K562 (cell line): ENCODE data around the gene MAGI3. TPM values are rescaled to one million over a fixed set of nuclear protein-coding genes. Genes with fewer than 3 reads are reported as not detected.

Source experiments
- ATAC-seq: fragments of 200-7000 bp; cut with Tn5 transposase; 3 replicates; pipeline ENCODE4 v1.9.1; 2020; ENCODE audit warnings: moderate library complexity
- BruUV-seq: library from RNA; stranded (reverse); fragments of 400-500 nt; replicated peaks from 2 replicates; lab custom pipeline; 2021; lab: Mats Ljungman, UMichigan
- CTCF ChIA-PET: fragments of 300-600 bp; formaldehyde crosslinking; extraction: SDS; loops from one replicate; lab custom pipeline; 2021; ENCODE audit warnings: low intra/inter-chr PET ratio; lab: Yijun Ruan, JAX
- POLR2A ChIA-PET: fragments of 300-600, 350-650 bp; sonication (Branson Sonifier 250); formaldehyde crosslinking; extraction: SDS; loops from one replicate; lab custom pipeline; 2021; ENCODE audit warnings: antibody characterized with exemption, inconsistent platforms; lab: Yijun Ruan, JAX
- DNase-seq, 4 experiments: peaks; one replicate each; pipeline versions ENCODE4 v3.0.0 to v3.0.0-alpha.2; 2011 to 2018; ENCODE audit warnings: low spot score in 3 of 4, mixed read lengths in 3 of 4; ENCODE audit errors: extremely low read depth in 1 of 4
- FAIRE-seq: peaks from 2 replicates; lab custom pipeline; 2011; peaks lifted over from hg19 to GRCh38; lab: Jason Lieb, UNC
- H2AFZ ChIP-seq: 2 replicates; pipeline ENCODE4 v1.6.0; 2011; ENCODE audit warnings: low read depth, low read length, control low read depth, inconsistent platforms
- H3K27ac ChIP-seq: fragments of 200-600 bp; 3 replicates; pipeline ENCODE4 v1.8.0; 2011; ENCODE audit warnings: low read depth, mild to moderate bottlenecking, control low read depth, inconsistent platforms, low read length, moderate library complexity, mixed read lengths; ENCODE audit errors: extremely low read depth
- H3K27me3 ChIP-seq, 2 experiments: fragments of 300-600 bp in 1 of 2; 2 replicates in 1 of 2; 3 replicates in 1 of 2; pipeline versions ENCODE4 v1.6.0 to v1.8.0; 2011; ENCODE audit warnings: inconsistent platforms in 2 of 2, low read length in 2 of 2, mild to moderate bottlenecking in 1 of 2, mixed read lengths in 1 of 2, moderate library complexity in 1 of 2; ENCODE audit not compliant: control insufficient read depth in 2 of 2, insufficient read depth in 2 of 2
- H3K36me3 ChIP-seq: fragments of 300-600 bp; 3 replicates; pipeline ENCODE4 v1.8.0; 2011; ENCODE audit warnings: mild to moderate bottlenecking, low read length, inconsistent platforms; ENCODE audit not compliant: control insufficient read depth, insufficient read depth
- H3K4me1 ChIP-seq, 2 experiments: fragments of 200-600 bp in 1 of 2; replicated peaks in 1 of 2; 2 replicates in 1 of 2; 3 replicates in 1 of 2; pipeline versions ENCODE4 v1.5.1 to v1.8.0; 2011; ENCODE audit warnings: inconsistent platforms in 2 of 2, low read length in 2 of 2, mild to moderate bottlenecking in 1 of 2, mixed read lengths in 1 of 2, moderate library complexity in 1 of 2; ENCODE audit not compliant: control insufficient read depth in 2 of 2, insufficient read depth in 2 of 2
- H3K4me2 ChIP-seq: 2 replicates; pipeline ENCODE4 v1.6.1; 2011; ENCODE audit warnings: low read length, control low read depth, inconsistent platforms, mixed read lengths; ENCODE audit not compliant: insufficient read depth
- H3K4me3 ChIP-seq: fragments of 200-600 bp; sonication (generic), shearing (Covaris generic); 2 replicates; pipeline ENCODE4 v1.5.1; 2016; ENCODE audit warnings: control low read depth, inconsistent platforms
- H3K79me2 ChIP-seq: fragments of 200-600 bp; 3 replicates; pipeline ENCODE4 v1.8.0; 2011; ENCODE audit warnings: low read length, inconsistent platforms; ENCODE audit not compliant: control insufficient read depth, insufficient read depth
- H3K9ac ChIP-seq, 2 experiments: 2 replicates each; pipeline versions ENCODE4 v1.6.0 to v1.6.1; 2011; ENCODE audit warnings: low read depth in 2 of 2, low read length in 2 of 2, control low read depth in 1 of 2, inconsistent platforms in 1 of 2, mild to moderate bottlenecking in 1 of 2, mixed read lengths in 1 of 2; ENCODE audit not compliant: insufficient read depth in 1 of 2
- H3K9me1 ChIP-seq: one replicate; pipeline ENCODE4 v1.6.0; 2011; ENCODE audit warnings: inconsistent platforms, mild to moderate bottlenecking, low read length, moderate library complexity; ENCODE audit not compliant: control insufficient read depth, insufficient read depth
- H3K9me3 ChIP-seq: replicated peaks from 2 replicates; pipeline ENCODE4 v1.5.1; 2011; ENCODE audit warnings: low read depth, low read length, inconsistent platforms; ENCODE audit not compliant: control insufficient read depth, insufficient read depth
- H4K20me1 ChIP-seq: replicated peaks from 2 replicates; pipeline ENCODE4 v1.6.1; 2011; ENCODE audit warnings: low read length, inconsistent platforms, mixed read lengths; ENCODE audit not compliant: control insufficient read depth, insufficient read depth
- NCOA1 ChIP-seq: fragments of 450-650 bp; IDR thresholded peaks from 2 replicates; pipeline ENCODE4 v1.6.1; 2016; ENCODE audit warnings: low read depth
- NCOA2 ChIP-seq, 2 experiments: fragments of 450-650 bp; IDR thresholded peaks; 2 replicates each; pipeline ENCODE4 v1.6.1; 2018; ENCODE audit warnings: mild to moderate bottlenecking in 2 of 2, moderate library complexity in 1 of 2; ENCODE audit not compliant: partially characterized antibody in 2 of 2
- NELFE ChIP-seq: IDR thresholded peaks from 2 replicates; pipeline ENCODE4 v1.6.1; 2011; ENCODE audit warnings: mild to moderate bottlenecking; ENCODE audit not compliant: insufficient read depth, insufficient read length
- NONO ChIP-seq, 2 experiments: fragments of 200-400 bp in 1 of 2; fragments of 450-650 bp in 1 of 2; formaldehyde crosslinking in 1 of 2; IDR thresholded peaks; 2 replicates each; pipeline ENCODE4 v1.6.1; 2017; ENCODE audit warnings: low read depth in 2 of 2, mild to moderate bottlenecking in 2 of 2, moderate library complexity in 2 of 2, low read length in 1 of 2
- POLR2A ChIP-seq: fragments of 450-650 bp; conservative IDR thresholded peaks from 2 replicates; pipeline ENCODE4 v1.6.1; 2016
- POLR2AphosphoS2 ChIP-seq: IDR thresholded peaks from 2 replicates; pipeline ENCODE4 v1.6.1; 2012; ENCODE audit warnings: low read length, improper control_type of control experiment
- RCOR1 ChIP-seq, 2 experiments: IDR thresholded peaks; 2 replicates each; pipeline ENCODE4 v1.6.1; 2012; ENCODE audit warnings: low read depth in 2 of 2, low read length in 2 of 2, borderline replicate concordance in 1 of 2, improper control_type of control experiment in 1 of 2
- SETDB1 ChIP-seq: IDR thresholded peaks from one replicate; pipeline ENCODE4 v1.6.1; 2012; ENCODE audit warnings: low read length, control low read depth, inconsistent platforms
- SMAD3 ChIP-seq: fragments of 450-650 bp; formaldehyde crosslinking; conservative IDR thresholded peaks from 2 replicates; pipeline ENCODE4 v1.4.0; 2020; ENCODE audit warnings: mild to moderate bottlenecking
- TCF3 ChIP-seq: sonication (generic); formaldehyde crosslinking; IDR thresholded peaks from 2 replicates; pipeline ENCODE4 v1.4.0; 2020; ENCODE audit warnings: mild to moderate bottlenecking, missing genetic modification reagents
- ZFP1 ChIP-seq: fragments of 450-650 bp; formaldehyde crosslinking; IDR thresholded peaks from 2 replicates; pipeline ENCODE4 v1.4.0; 2020; ENCODE audit warnings: mild to moderate bottlenecking, mixed read lengths
- ZKSCAN3 ChIP-seq: fragments of 250-450 bp; sonication (Bioruptor Pico); IDR thresholded peaks from 2 replicates; pipeline ENCODE4 v1.4.0; 2020
- ZNF217 ChIP-seq: sonication (generic); formaldehyde crosslinking; IDR thresholded peaks from 2 replicates; pipeline ENCODE4 v1.8.0; 2022; ENCODE audit warnings: mild to moderate bottlenecking, missing genetic modification reagents
- ZNF785 ChIP-seq: fragments of 250-450 bp; sonication (Bioruptor Pico); IDR thresholded peaks from 2 replicates; pipeline ENCODE4 v1.4.0; 2020; ENCODE audit warnings: mild to moderate bottlenecking
- in situ Hi-C: fragments of 300-500 bp; cut with MboI; formaldehyde crosslinking; loops from 4 replicates; pipeline ENCODE4 v1.15.0; 2018; ENCODE audit warnings: inconsistent platforms, mixed read lengths
- intact Hi-C: fragments of 100-400 bp; cut with micrococcal nuclease; formaldehyde crosslinking; loops from 2 replicates; pipeline ENCODE4 v1.14.2; 2022
- polyA plus RNA-seq, 8 experiments: library from polyadenylated mRNA; depleted of rRNA in 4 of 8; stranded (reverse) in 5 of 8; unstranded in 3 of 8; fragments of >200 nt; fragmentation: Nextera tagmentation in 2 of 8; fragmentation: Illumina TruSeq in 1 of 8; extraction: Ambion mirVana in 2 of 8; extraction: Trizol in 1 of 8; gene quantifications; 2 replicates each; pipeline versions ENCODE4 v1.2.1 to v1.2.3, GENCODE V29; 2011 to 2014; ENCODE audit warnings: inconsistent platforms in 1 of 8, missing spikeins in 1 of 8
- total RNA-seq, 7 experiments: library from RNA; depleted of rRNA in 6 of 7; stranded (reverse); fragments of >200 nt in 6 of 7; fragmentation: Illumina TruSeq in 2 of 7; extraction: Trizol in 2 of 7; gene quantifications; 2 replicates each; pipeline versions ENCODE4 v1.2.1 to v1.2.3, GENCODE V29; 2011 to 2021; ENCODE audit warnings: low replicate concordance in 1 of 7
- TF ChIP-seq, protein P1 (sequence below): fragments of 200-800 bp; sonication (Bioruptor generic); IDR thresholded peaks from 2 replicates; pipeline ENCODE4 v1.6.1; 2016; ENCODE audit warnings: missing genetic modification characterization, missing compliant biosample characterization
- TF ChIP-seq, protein P2 (sequence below): fragments of 250-450 bp; sonication (Bioruptor Pico); IDR thresholded peaks from 2 replicates; pipeline ENCODE4 v1.8.0; 2021; ENCODE audit warnings: moderate library complexity, mild to moderate bottlenecking, inconsistent platforms
- TF ChIP-seq, protein P3 (sequence below): IDR thresholded peaks from 2 replicates; pipeline ENCODE4 v1.6.1; 2011; ENCODE audit not compliant: insufficient read length; ENCODE audit errors: extremely low read depth

MAGI3 gene
- total and polyA plus RNA-seq, 9 of the 15 experiments (the other 6 are each of a cell fraction or from before 2014, with no cell fraction given), result 1.0 to 8.6 (median 5.5) TPM

DNA sequence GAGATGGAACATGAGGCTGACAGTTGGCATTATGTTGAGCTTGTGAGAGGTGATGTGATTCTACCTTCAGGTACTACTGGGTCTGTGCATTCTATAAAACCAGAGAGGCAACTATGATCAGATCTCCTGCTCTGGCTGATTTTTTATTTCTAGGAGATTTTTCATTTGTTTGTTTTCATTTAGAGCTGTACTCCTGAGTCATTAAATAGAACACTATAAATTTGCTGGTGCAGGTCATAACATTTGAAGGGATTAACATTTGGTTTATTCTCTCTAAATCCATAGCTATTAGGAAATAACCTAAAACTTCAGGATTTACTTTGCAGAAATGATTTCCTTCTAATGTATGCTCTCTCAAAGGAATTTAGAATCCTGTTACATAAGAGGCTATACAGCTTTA lies 42.9 kb downstream of the MAGI3 start:
- in situ Hi-C loops (no loop called here), intact Hi-C loops (no loop called here)
- Histone ChIP-seq H3K4me3 (no peak overlapping the region), H3K4me1 (no peaks in the 10 kb centered on the region), H4K20me1 (no peaks in the 10 kb centered on the region), H3K27me3 (no peaks in the 10 kb centered on the region), H3K79me2 (no peaks in the 10 kb centered on the region), H3K9me3 (no peaks in the 10 kb centered on the region), H3K9me1 (no peaks in the 10 kb centered on the region), H2AFZ (no peak overlapping the region), H3K27ac (no peak overlapping the region), H3K36me3 (no peaks in the 10 kb centered on the region), H3K9ac (no peak overlapping the region), H3K4me2 (no peak overlapping the region)
- FAIRE-seq, result no peak
- ChIA-PET CTCF (no interaction called here), POLR2A (interaction anchor here (1.1 kb wide), 1 partner anchor 23 kb away, joined by 4 read pairs; no protein-coding TSS in a partner anchor)
- DNase-seq, result no peak
- BruUV-seq, result no TSS peak
- ATAC-seq, result no peak
- TF ChIP-seq SETDB1, result no peak
- TF ChIP-seq ZFP1 (CRISPR knock-in tag), result no peak
- TF ChIP-seq, protein P1, sequence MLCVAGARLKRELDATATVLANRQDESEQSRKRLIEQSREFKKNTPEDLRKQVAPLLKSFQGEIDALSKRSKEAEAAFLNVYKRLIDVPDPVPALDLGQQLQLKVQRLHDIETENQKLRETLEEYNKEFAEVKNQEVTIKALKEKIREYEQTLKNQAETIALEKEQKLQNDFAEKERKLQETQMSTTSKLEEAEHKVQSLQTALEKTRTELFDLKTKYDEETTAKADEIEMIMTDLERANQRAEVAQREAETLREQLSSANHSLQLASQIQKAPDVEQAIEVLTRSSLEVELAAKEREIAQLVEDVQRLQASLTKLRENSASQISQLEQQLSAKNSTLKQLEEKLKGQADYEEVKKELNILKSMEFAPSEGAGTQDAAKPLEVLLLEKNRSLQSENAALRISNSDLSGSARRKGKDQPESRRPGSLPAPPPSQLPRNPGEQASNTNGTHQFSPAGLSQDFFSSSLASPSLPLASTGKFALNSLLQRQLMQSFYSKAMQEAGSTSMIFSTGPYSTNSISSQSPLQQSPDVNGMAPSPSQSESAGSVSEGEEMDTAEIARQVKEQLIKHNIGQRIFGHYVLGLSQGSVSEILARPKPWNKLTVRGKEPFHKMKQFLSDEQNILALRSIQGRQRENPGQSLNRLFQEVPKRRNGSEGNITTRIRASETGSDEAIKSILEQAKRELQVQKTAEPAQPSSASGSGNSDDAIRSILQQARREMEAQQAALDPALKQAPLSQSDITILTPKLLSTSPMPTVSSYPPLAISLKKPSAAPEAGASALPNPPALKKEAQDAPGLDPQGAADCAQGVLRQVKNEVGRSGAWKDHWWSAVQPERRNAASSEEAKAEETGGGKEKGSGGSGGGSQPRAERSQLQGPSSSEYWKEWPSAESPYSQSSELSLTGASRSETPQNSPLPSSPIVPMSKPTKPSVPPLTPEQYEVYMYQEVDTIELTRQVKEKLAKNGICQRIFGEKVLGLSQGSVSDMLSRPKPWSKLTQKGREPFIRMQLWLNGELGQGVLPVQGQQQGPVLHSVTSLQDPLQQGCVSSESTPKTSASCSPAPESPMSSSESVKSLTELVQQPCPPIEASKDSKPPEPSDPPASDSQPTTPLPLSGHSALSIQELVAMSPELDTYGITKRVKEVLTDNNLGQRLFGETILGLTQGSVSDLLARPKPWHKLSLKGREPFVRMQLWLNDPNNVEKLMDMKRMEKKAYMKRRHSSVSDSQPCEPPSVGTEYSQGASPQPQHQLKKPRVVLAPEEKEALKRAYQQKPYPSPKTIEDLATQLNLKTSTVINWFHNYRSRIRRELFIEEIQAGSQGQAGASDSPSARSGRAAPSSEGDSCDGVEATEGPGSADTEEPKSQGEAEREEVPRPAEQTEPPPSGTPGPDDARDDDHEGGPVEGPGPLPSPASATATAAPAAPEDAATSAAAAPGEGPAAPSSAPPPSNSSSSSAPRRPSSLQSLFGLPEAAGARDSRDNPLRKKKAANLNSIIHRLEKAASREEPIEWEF (CRISPR knock-in tag), result no peak
- no peak for TF ChIP-seq POLR2A
- TF ChIP-seq SMAD3 (CRISPR knock-in tag), result no peak
- TF ChIP-seq NCOA1, result no peak
- TF ChIP-seq NONO (IDR thresholded peaks at IDR 0.05; ENCODE audit: low read depth in 2 of 2, low read length in 1 of 2), result no peak
- TF ChIP-seq POLR2AphosphoS2, result no peak
- no peak for TF ChIP-seq TCF3
- TF ChIP-seq NELFE, result no peak
- TF ChIP-seq, protein P2, sequence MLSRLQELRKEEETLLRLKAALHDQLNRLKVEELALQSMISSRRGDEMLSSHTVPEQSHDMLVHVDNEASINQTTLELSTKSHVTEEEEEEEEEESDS (CRISPR knock-in tag), result no peak
- no peak for TF ChIP-seq RCOR1 (IDR thresholded peaks at IDR 0.05; ENCODE audit: borderline replicate concordance in 1 of 2, low read depth in 2 of 2, low read length in 2 of 2)
- TF ChIP-seq ZKSCAN3 (CRISPR knock-in tag), result no peak
- no peak for TF ChIP-seq ZNF785
- no peak for TF ChIP-seq NCOA2 (IDR thresholded peaks at IDR 0.05; ENCODE audit: partially characterized antibody in 2 of 2)
- TF ChIP-seq ZNF217 (CRISPR knock-in tag), result no peak
- TF ChIP-seq, protein P3, sequence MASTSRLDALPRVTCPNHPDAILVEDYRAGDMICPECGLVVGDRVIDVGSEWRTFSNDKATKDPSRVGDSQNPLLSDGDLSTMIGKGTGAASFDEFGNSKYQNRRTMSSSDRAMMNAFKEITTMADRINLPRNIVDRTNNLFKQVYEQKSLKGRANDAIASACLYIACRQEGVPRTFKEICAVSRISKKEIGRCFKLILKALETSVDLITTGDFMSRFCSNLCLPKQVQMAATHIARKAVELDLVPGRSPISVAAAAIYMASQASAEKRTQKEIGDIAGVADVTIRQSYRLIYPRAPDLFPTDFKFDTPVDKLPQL, result no peak
- TF ChIP-seq, all 486 proteins: peak for 0
